A673 (cell line): ENCODE data around the gene SPINK8. TPM values are rescaled to one million over a fixed set of nuclear protein-coding genes. Genes with fewer than 3 reads are reported as not detected.

Source experiments
- BruUV-seq: library from RNA; stranded (reverse); fragments of 400-500 nt; replicated peaks from 2 replicates; lab custom pipeline; 2021; lab: Mats Ljungman, UMichigan
- CTCF ChIA-PET: fragments of 300-600 bp; sonication (Branson Sonifier 250); formaldehyde crosslinking; loops from one replicate; lab custom pipeline; 2022; ENCODE audit warnings: antibody characterized with exemption; lab: Charles Lee
- POLR2A ChIA-PET: fragments of 300-600 bp; sonication (Branson Sonifier 250); formaldehyde crosslinking; loops from one replicate; lab custom pipeline; 2022; ENCODE audit warnings: antibody characterized with exemption; ENCODE audit not compliant: low non-redundant PET; lab: Charles Lee
- DNase-seq: peaks from one replicate; pipeline ENCODE4 v3.0.0-alpha.2; 2015; ENCODE audit warnings: low spot score
- H3K27ac ChIP-seq: fragments of 200-600 bp; sonication (generic); 2 replicates; pipeline ENCODE4 v1.5.1; 2016; ENCODE audit warnings: mixed run types, low read depth, mild to moderate bottlenecking, mixed read lengths, antibody characterized with exemption, low read length; ENCODE audit not compliant: poor library complexity, severe bottlenecking
- H3K27me3 ChIP-seq: fragments of 200-600 bp; sonication (generic); replicated peaks from 2 replicates; pipeline ENCODE4 v1.6.1; 2017; ENCODE audit warnings: mixed run types, low read depth, mild to moderate bottlenecking, mixed read lengths, antibody characterized with exemption, low read length; ENCODE audit not compliant: insufficient read depth, poor library complexity
- H3K36me3 ChIP-seq: fragments of 200-600 bp; sonication (generic); 2 replicates; pipeline ENCODE4 v1.6.1; 2016; ENCODE audit warnings: mixed run types, mild to moderate bottlenecking, mixed read lengths, antibody characterized with exemption, low read length; ENCODE audit not compliant: insufficient read depth, poor library complexity, severe bottlenecking
- H3K4me1 ChIP-seq: fragments of 200-600 bp; sonication (generic); 2 replicates; pipeline ENCODE4 v1.6.1; 2017; ENCODE audit warnings: mixed run types, mild to moderate bottlenecking, mixed read lengths, antibody characterized with exemption, low read length; ENCODE audit not compliant: insufficient read depth, poor library complexity, severe bottlenecking
- H3K4me3 ChIP-seq: fragments of 200-600 bp; sonication (generic); 2 replicates; pipeline ENCODE4 v1.5.1; 2016; ENCODE audit warnings: low read depth, mixed run types, mild to moderate bottlenecking, mixed read lengths, low read length; ENCODE audit not compliant: poor library complexity, severe bottlenecking
- H3K9me3 ChIP-seq: fragments of 200-600 bp; sonication (generic); 2 replicates; pipeline ENCODE4 v1.6.1; 2016; ENCODE audit warnings: mixed run types, low read depth, mild to moderate bottlenecking, mixed read lengths, antibody characterized with exemption, low read length; ENCODE audit not compliant: poor library complexity, severe bottlenecking
- EZH2 ChIP-seq: fragments of 200-600 bp; sonication (generic); IDR thresholded peaks from 2 replicates; pipeline ENCODE4 v1.6.1; 2017; ENCODE audit warnings: borderline replicate concordance, low read depth, mild to moderate bottlenecking, mixed read lengths, antibody characterized with exemption, low read length; ENCODE audit not compliant: poor library complexity, severe bottlenecking
- intact Hi-C: fragments of 100-400 bp; cut with micrococcal nuclease; formaldehyde crosslinking; loops from one replicate; pipeline ENCODE4 v1.10.0; 2022; ENCODE audit not compliant: unreplicated experiment
- total RNA-seq: library from RNA; stranded (reverse); gene quantifications from 2 replicates; pipeline ENCODE4 v1.2.3, GENCODE V29; 2021
- TF ChIP-seq, protein P1 (sequence below): fragments of 300-800, 200-600 bp; sonication (generic); conservative IDR thresholded peaks from 2 replicates; pipeline ENCODE4 v1.5.1; 2017; ENCODE audit warnings: low read depth, mild to moderate bottlenecking, antibody characterized with exemption, low read length, moderate library complexity, mixed read lengths

Gene SPINK8
- total RNA-seq, 1 experiment from 2014 or later = not detected

DNA sequence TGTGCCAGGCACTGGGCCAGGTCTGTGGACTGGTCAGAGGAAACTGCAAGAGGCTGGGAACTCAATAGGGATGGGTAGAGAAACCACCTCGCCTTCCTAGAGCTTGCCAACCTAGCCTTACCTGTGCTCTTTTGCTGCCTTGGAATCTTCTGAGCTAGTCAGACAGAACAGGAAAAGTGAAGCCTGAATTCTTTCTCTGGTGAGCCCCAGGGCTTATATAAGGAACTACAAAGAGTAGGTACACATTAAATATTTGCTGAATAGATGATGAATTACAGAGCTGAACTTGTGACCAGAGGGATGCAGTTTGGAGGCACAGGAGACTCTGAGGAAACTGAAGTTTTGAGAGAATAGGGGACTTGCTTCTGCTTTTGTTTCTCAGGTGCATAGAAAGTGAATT is 23.0 kb upstream of the SPINK8 start:
- intact Hi-C loops = no loop called here
- no TSS peak for BruUV-seq
- TF ChIP-seq, protein P1, sequence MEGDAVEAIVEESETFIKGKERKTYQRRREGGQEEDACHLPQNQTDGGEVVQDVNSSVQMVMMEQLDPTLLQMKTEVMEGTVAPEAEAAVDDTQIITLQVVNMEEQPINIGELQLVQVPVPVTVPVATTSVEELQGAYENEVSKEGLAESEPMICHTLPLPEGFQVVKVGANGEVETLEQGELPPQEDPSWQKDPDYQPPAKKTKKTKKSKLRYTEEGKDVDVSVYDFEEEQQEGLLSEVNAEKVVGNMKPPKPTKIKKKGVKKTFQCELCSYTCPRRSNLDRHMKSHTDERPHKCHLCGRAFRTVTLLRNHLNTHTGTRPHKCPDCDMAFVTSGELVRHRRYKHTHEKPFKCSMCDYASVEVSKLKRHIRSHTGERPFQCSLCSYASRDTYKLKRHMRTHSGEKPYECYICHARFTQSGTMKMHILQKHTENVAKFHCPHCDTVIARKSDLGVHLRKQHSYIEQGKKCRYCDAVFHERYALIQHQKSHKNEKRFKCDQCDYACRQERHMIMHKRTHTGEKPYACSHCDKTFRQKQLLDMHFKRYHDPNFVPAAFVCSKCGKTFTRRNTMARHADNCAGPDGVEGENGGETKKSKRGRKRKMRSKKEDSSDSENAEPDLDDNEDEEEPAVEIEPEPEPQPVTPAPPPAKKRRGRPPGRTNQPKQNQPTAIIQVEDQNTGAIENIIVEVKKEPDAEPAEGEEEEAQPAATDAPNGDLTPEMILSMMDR = no peak
- no peak for TF ChIP-seq EZH2
- ChIA-PET CTCF (no interaction called here), POLR2A (no interaction called here)
- no peaks in the 10 kb centered on the region for H3K4me1 ChIP-seq
- no peaks in the 10 kb centered on the region for H3K9me3 ChIP-seq
- H3K27me3 ChIP-seq = no peaks in the 10 kb centered on the region
- H3K4me3 ChIP-seq = no peak overlapping the region
- H3K27ac ChIP-seq = no peak overlapping the region
- DNase-seq = no peak
- H3K36me3 ChIP-seq = no peaks in the 10 kb centered on the region

DNA sequence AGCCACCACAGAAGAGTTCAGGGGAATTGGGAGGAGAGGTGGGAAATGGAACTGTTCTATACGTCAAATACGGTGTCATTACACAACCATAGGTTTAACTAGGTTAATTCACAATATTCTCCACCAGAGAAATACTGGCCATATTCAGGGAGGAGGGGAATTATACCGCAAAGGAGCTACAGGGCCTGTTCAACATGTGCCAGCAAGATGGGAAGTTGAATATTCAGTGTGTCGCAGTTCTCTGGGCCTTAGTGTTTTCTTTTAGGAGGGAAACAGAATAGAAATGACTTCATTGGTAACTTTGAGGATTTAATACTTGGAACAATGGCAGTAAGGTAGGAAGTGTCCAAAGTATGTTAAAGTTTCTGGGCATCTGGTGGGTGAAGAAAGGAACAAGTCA is 20.5 kb upstream of the SPINK8 start:
- TF ChIP-seq, protein P1 = no peak
- TF ChIP-seq EZH2 = no peak
- intact Hi-C loops = no loop called here
- H3K9me3 ChIP-seq = no peaks in the 10 kb centered on the region
- DNase-seq = no peak
- POLR2A ChIA-PET = interaction anchor here (0.7 kb wide), 1 partner anchor 10 kb away, joined by 34 read pairs; no protein-coding TSS in a partner anchor
- CTCF ChIA-PET = no interaction called here
- no peak overlapping the region for H3K4me3 ChIP-seq
- no peaks in the 10 kb centered on the region for H3K4me1 ChIP-seq
- BruUV-seq = no TSS peak
- H3K36me3 ChIP-seq = no peaks in the 10 kb centered on the region
- no peaks in the 10 kb centered on the region for H3K27me3 ChIP-seq
- no peak overlapping the region for H3K27ac ChIP-seq

DNA sequence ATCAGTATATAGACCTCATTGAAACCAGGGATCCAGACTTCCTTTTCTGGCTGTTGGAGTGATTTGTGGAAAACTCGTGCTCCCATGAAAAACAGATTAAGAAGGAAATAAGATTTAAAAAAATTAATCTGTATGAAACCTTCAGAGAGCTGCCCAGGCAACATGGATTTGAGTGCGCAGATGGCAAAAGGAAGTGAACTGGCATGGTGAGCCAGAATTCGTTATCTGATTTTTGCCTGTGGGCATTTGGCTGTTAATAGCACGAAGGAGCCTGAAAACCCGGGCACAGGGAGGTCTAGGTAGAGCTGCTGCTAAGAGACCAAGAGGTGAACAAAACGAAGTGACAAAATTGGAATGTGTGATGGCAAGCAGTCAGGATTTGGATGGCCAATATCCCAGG is 19.1 kb upstream of the SPINK8 start:
- ChIA-PET POLR2A (no interaction called here), CTCF (no interaction called here)
- TF ChIP-seq, protein P1 = no peak
- TF ChIP-seq EZH2 = no peak
- no peak overlapping the region for H3K4me3 ChIP-seq
- no peak overlapping the region for H3K27ac ChIP-seq
- no peaks in the 10 kb centered on the region for H3K27me3 ChIP-seq
- no peaks in the 10 kb centered on the region for H3K9me3 ChIP-seq
- intact Hi-C loops = no loop called here
- DNase-seq = no peak
- no peaks in the 10 kb centered on the region for H3K4me1 ChIP-seq
- no TSS peak for BruUV-seq
- H3K36me3 ChIP-seq = no peaks in the 10 kb centered on the region
